H9 (cell line): ENCODE measurements around the gene FRMD4B. TPM values are rescaled to one million over a fixed set of nuclear protein-coding genes. Genes with fewer than 3 reads are reported as not detected.

Experiments
- DNase-seq: peaks from one replicate; pipeline ENCODE4 v3.0.0-alpha.2; 2017
- H2AFZ ChIP-seq: one replicate; pipeline ENCODE4 v1.6.1; 2013; ENCODE audit warnings: mild to moderate bottlenecking, low read length, control low read depth, moderate library complexity
- H2AK5ac ChIP-seq: 2 replicates; pipeline ENCODE4 v1.6.1; 2013; ENCODE audit warnings: low read length, control low read depth, mixed read lengths; ENCODE audit not compliant: insufficient read length
- H2BK120ac ChIP-seq: one replicate; pipeline ENCODE4 v1.6.1; 2013; ENCODE audit warnings: low read depth, mild to moderate bottlenecking, low read length, control low read depth, inconsistent platforms; ENCODE audit not compliant: poor library complexity, severe bottlenecking
- H2BK12ac ChIP-seq: 2 replicates; pipeline ENCODE4 v1.6.1; 2013; ENCODE audit warnings: low read length, control low read depth, mixed read lengths, low read depth; ENCODE audit not compliant: insufficient read length
- H2BK15ac ChIP-seq: 2 replicates; pipeline ENCODE4 v1.6.1; 2013; ENCODE audit warnings: low read depth, low read length, control low read depth
- H2BK20ac ChIP-seq: one replicate; pipeline ENCODE4 v1.6.1; 2013; ENCODE audit warnings: low read depth, mild to moderate bottlenecking, low read length, control low read depth, inconsistent platforms; ENCODE audit not compliant: poor library complexity, severe bottlenecking
- H2BK5ac ChIP-seq: 2 replicates; pipeline ENCODE4 v1.6.1; 2013; ENCODE audit warnings: low read length, control low read depth, mixed read lengths; ENCODE audit not compliant: insufficient read length
- H3K14ac ChIP-seq: 2 replicates; pipeline ENCODE4 v1.6.1; 2013; ENCODE audit warnings: low read length, control low read depth; ENCODE audit not compliant: insufficient read depth
- H3K18ac ChIP-seq: 2 replicates; pipeline ENCODE4 v1.6.1; 2013; ENCODE audit warnings: low read depth, mild to moderate bottlenecking, mixed read lengths, low read length, control low read depth; ENCODE audit not compliant: insufficient read length
- H3K23ac ChIP-seq: 2 replicates; pipeline ENCODE4 v1.6.1; 2013; ENCODE audit warnings: low read length, control low read depth, mixed read lengths, low read depth; ENCODE audit not compliant: insufficient read length
- H3K23me2 ChIP-seq: 2 replicates; pipeline ENCODE4 v1.6.1; 2013; ENCODE audit warnings: low read depth, mild to moderate bottlenecking, mixed read lengths, low read length, control low read depth; ENCODE audit not compliant: insufficient read length, poor library complexity, severe bottlenecking
- H3K27ac ChIP-seq: 2 replicates; pipeline ENCODE4 v1.5.1; 2013; ENCODE audit warnings: low read length, control low read depth, mixed read lengths, low read depth; ENCODE audit not compliant: insufficient read length
- H3K27me3 ChIP-seq: 2 replicates; pipeline ENCODE4 v1.6.1; 2013; ENCODE audit warnings: low read length, control low read depth, inconsistent platforms; ENCODE audit not compliant: insufficient read depth
- H3K4ac ChIP-seq: 2 replicates; pipeline ENCODE4 v1.6.1; 2013; ENCODE audit warnings: low read depth, mild to moderate bottlenecking, control low read depth, inconsistent platforms, low read length, moderate library complexity
- H3K4me1 ChIP-seq: 2 replicates; pipeline ENCODE4 v1.6.1; 2013; ENCODE audit warnings: low read length, control low read depth, inconsistent platforms; ENCODE audit not compliant: insufficient read depth
- H3K4me2 ChIP-seq: 2 replicates; pipeline ENCODE4 v1.6.1; 2013; ENCODE audit warnings: low read length, control low read depth, mixed read lengths; ENCODE audit not compliant: insufficient read length, insufficient read depth
- H3K56ac ChIP-seq: 2 replicates; pipeline ENCODE4 v1.6.1; 2013; ENCODE audit warnings: low read depth, mild to moderate bottlenecking, mixed read lengths, low read length, control low read depth; ENCODE audit not compliant: insufficient read length
- H3K79me1 ChIP-seq: 2 replicates; pipeline ENCODE4 v1.6.1; 2013; ENCODE audit warnings: low read depth, mild to moderate bottlenecking, moderate library complexity, low read length, control low read depth, inconsistent platforms; ENCODE audit not compliant: insufficient read depth, poor library complexity, severe bottlenecking
- H3K79me2 ChIP-seq: 2 replicates; pipeline ENCODE4 v1.6.1; 2013; ENCODE audit warnings: low read length, control low read depth, inconsistent platforms; ENCODE audit not compliant: insufficient read depth
- H3K9ac ChIP-seq: 2 replicates; pipeline ENCODE4 v1.6.1; 2013; ENCODE audit warnings: low read length, control low read depth, mixed read lengths; ENCODE audit not compliant: insufficient read length; ENCODE audit errors: extremely low read depth
- H3K9me3 ChIP-seq: one replicate; pipeline ENCODE4 v1.6.1; 2013; ENCODE audit warnings: low read depth, low read length, inconsistent platforms; ENCODE audit not compliant: control insufficient read depth
- H3T11ph ChIP-seq: one replicate; pipeline ENCODE4 v1.6.1; 2013; ENCODE audit warnings: mild to moderate bottlenecking, low read length, control low read depth, inconsistent platforms
- H4K20me1 ChIP-seq: one replicate; pipeline ENCODE4 v1.6.1; 2013; ENCODE audit not compliant: control insufficient read depth, insufficient read length, insufficient read depth
- H4K5ac ChIP-seq: 2 replicates; pipeline ENCODE4 v1.6.1; 2013; ENCODE audit warnings: low read depth, mild to moderate bottlenecking, mixed read lengths, low read length, control low read depth; ENCODE audit not compliant: insufficient read length
- H4K8ac ChIP-seq: replicated peaks from 2 replicates; pipeline ENCODE4 v1.6.1; 2013; ENCODE audit warnings: low read length, control low read depth, mixed read lengths, low read depth; ENCODE audit not compliant: insufficient read length
- H4K91ac ChIP-seq: 2 replicates; pipeline ENCODE4 v1.6.1; 2013; ENCODE audit warnings: low read depth, mild to moderate bottlenecking, moderate library complexity, mixed read lengths, low read length, control low read depth; ENCODE audit not compliant: insufficient read length
- H3K27ac Mint-ChIP-seq, 3 experiments: 2 replicates in 2 of 3; 3 replicates in 1 of 3; pipeline ENCODE4 v1.8.0; 2020 to 2021; ENCODE audit warnings: mixed read lengths in 3 of 3, mild to moderate bottlenecking in 1 of 3, moderate library complexity in 1 of 3
- H3K27me3 Mint-ChIP-seq: 2 replicates; pipeline ENCODE4 v1.8.0; 2021; ENCODE audit warnings: low read depth, mild to moderate bottlenecking, moderate library complexity, mixed read lengths
- H3K36me3 Mint-ChIP-seq, 3 experiments: 2 replicates in 2 of 3; 3 replicates in 1 of 3; pipeline ENCODE4 v1.8.0; 2020 to 2021; ENCODE audit warnings: low read depth in 3 of 3, mixed read lengths in 3 of 3; ENCODE audit not compliant: insufficient read depth in 1 of 3
- H3K4me1 Mint-ChIP-seq, 2 experiments: 2 replicates each; pipeline ENCODE4 v1.8.0; 2020; ENCODE audit warnings: mixed read lengths in 2 of 2
- H3K4me3 Mint-ChIP-seq, 2 experiments: 2 replicates in 1 of 2; 3 replicates in 1 of 2; pipeline ENCODE4 v1.8.0; 2020 to 2021; ENCODE audit warnings: mild to moderate bottlenecking in 2 of 2, mixed read lengths in 2 of 2, moderate library complexity in 1 of 2
- H3K9me3 Mint-ChIP-seq, 2 experiments: 2 replicates in 1 of 2; 3 replicates in 1 of 2; pipeline ENCODE4 v1.8.0; 2020; ENCODE audit warnings: mild to moderate bottlenecking in 2 of 2, mixed read lengths in 2 of 2, moderate library complexity in 1 of 2
- WGBS: extraction: QIAGEN DNeasy Blood & Tissue Kit; methylation state at CpG from one replicate; pipeline ENCODE4 v1.1.7; 2013; ENCODE audit warnings: missing lambda C conversion rate, low lambda C conversion rate, mixed read lengths; ENCODE audit not compliant: insufficient read length; ENCODE audit errors: extremely low coverage; 5-methylcytosine and 5-hydroxymethylcytosine counted together
- total RNA-seq: library from RNA; stranded (reverse); gene quantifications from 2 replicates; pipeline ENCODE4 v1.2.1, GENCODE V29; 2021
- TF ChIP-seq, protein P1 (sequence below): fragments of 200-600 bp; sonication (generic); conservative IDR thresholded peaks from 3 replicates; pipeline ENCODE4 v1.8.0; 2021; ENCODE audit warnings: antibody characterized with exemption, mild to moderate bottlenecking

The FRMD4B gene
- total RNA-seq, 1 experiment from 2014 or later, result 3.4 TPM

DNA sequence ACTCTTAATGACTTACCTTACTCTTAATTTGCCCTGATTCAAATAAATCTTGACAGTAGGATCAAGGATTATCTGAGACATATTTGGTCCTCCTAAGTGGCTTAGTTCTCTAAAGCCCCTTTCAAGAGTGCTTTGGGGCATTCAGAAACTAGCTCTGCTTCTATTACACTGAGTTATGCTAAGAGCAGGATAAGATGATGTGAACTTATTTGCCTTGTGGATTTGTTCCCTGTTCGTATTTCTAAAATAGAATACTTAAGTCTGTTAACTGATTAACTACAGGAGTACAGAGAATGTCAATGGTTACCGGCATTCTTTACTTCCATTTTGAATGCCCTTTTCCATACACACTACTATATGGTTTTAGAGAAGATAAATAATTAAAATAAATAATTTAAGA is 14.8 kb upstream of the FRMD4B start:
- H3K23ac ChIP-seq, result no peak overlapping the region
- no CpG with 5 or more reads among the region's 2 CpGs for WGBS
- H3K27ac ChIP-seq, result no peak overlapping the region
- H3T11ph ChIP-seq, result no peak overlapping the region
- no peaks in the 10 kb centered on the region for H4K20me1 ChIP-seq
- no peaks in the 10 kb centered on the region for H3K79me2 ChIP-seq
- H3K9me3 ChIP-seq, result no peaks in the 10 kb centered on the region
- H3K56ac ChIP-seq, result no peak overlapping the region
- H3K18ac ChIP-seq, result no peak overlapping the region
- 0 out of 4 replicates have a peak, but pooled peaks cover 0 to 2% of the 10 kb centered on the region in 2 experiments for H3K4me1 Mint-ChIP-seq
- no peak overlapping the region for H2BK20ac ChIP-seq
- no peak overlapping the region for H2BK5ac ChIP-seq
- peaks cover 3 to 8% of the 10 kb centered on the region in 2 experiments; a peak in 1 of 5 replicates for H3K9me3 Mint-ChIP-seq
- H2BK12ac ChIP-seq, result no peak overlapping the region
- H2BK15ac ChIP-seq, result no peak overlapping the region
- no peak overlapping the region for H4K91ac ChIP-seq
- no peak overlapping the region for H3K27ac Mint-ChIP-seq
- H2AFZ ChIP-seq, result no peak overlapping the region
- peaks cover 0 to 2% (median 0%) of the 10 kb centered on the region in 3 experiments; a peak in 2 of 7 replicates for H3K36me3 Mint-ChIP-seq
- H3K23me2 ChIP-seq, result no peaks in the 10 kb centered on the region
- no peak for DNase-seq
- H3K4me3 Mint-ChIP-seq, result no peak overlapping the region
- no peak overlapping the region for H3K4me2 ChIP-seq
- H3K27me3 ChIP-seq, result no peaks in the 10 kb centered on the region
- H3K79me1 ChIP-seq, result no peaks in the 10 kb centered on the region
- no peak overlapping the region for H3K4ac ChIP-seq
- H4K8ac ChIP-seq, result no peak overlapping the region
- no peaks in the 10 kb centered on the region for H3K27me3 Mint-ChIP-seq
- no peak overlapping the region for H4K5ac ChIP-seq
- H2BK120ac ChIP-seq, result no peak overlapping the region
- TF ChIP-seq, protein P1, sequence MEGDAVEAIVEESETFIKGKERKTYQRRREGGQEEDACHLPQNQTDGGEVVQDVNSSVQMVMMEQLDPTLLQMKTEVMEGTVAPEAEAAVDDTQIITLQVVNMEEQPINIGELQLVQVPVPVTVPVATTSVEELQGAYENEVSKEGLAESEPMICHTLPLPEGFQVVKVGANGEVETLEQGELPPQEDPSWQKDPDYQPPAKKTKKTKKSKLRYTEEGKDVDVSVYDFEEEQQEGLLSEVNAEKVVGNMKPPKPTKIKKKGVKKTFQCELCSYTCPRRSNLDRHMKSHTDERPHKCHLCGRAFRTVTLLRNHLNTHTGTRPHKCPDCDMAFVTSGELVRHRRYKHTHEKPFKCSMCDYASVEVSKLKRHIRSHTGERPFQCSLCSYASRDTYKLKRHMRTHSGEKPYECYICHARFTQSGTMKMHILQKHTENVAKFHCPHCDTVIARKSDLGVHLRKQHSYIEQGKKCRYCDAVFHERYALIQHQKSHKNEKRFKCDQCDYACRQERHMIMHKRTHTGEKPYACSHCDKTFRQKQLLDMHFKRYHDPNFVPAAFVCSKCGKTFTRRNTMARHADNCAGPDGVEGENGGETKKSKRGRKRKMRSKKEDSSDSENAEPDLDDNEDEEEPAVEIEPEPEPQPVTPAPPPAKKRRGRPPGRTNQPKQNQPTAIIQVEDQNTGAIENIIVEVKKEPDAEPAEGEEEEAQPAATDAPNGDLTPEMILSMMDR, result no peak
- H2AK5ac ChIP-seq, result no peak overlapping the region
- no peaks in the 10 kb centered on the region for H3K4me1 ChIP-seq
- no peak overlapping the region for H3K9ac ChIP-seq
- no peak overlapping the region for H3K14ac ChIP-seq
